Stimulated activated CD4-positive, alpha-beta T cell treated with anti-CD3 and anti-CD28 coated beads, Interleukin-4, amount 100 ng/mL, for 48 hours (primary cell): ENCODE data around the gene LAD1.
A peak's percentile ranks its signal among the peaks of the same experiment; 100 is the strongest.

Experiments
- DNase-seq, 2 donors: peaks; one replicate each; pipeline ENCODE4 v3.0.0-alpha.2; 2020; ENCODE audit warnings: low read depth in 2 of 2

The LAD1 gene

DNA sequence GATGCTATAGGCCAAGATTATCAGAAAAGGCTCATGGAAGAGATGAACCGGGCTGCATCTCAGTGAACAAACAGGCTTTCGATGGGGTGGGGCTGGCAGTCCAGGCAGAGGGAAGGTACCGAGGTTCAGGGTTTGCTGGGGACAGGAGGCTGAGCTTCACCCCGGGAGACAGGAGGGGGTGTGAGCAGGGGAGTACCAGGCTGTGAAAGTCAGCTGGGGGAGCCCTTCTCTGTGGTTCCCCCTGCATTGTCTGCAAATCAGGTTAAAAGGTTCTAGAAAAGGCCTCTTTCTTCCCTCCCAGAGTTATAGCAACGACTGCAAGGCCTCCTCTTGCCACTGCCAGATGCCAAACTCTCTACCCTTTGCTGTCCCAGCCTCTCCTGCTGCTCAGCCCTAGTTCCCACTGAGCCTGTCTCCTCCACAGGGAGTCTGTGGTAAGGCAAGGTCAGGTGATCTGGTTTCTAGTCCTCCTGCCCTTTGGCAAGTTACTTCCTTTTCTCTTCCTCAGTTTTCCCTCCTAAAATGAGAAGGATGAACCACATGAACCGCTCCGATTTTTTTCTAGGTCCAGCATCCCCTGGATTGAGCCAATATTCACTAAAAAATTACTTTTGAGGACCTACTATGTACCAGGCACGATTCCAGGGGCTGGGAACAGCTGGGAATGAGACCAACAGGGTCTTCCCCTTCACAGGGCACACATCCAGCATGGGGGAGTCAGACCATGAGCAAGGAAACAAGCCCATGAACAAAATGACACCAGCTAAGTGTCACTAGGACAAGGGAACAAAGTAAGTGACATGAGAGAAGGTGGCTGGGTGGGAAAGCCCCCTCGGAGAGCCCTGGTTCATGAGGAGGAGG lies 7.2 kb downstream of the LAD1 start:
- no peak for DNase-seq

DNA sequence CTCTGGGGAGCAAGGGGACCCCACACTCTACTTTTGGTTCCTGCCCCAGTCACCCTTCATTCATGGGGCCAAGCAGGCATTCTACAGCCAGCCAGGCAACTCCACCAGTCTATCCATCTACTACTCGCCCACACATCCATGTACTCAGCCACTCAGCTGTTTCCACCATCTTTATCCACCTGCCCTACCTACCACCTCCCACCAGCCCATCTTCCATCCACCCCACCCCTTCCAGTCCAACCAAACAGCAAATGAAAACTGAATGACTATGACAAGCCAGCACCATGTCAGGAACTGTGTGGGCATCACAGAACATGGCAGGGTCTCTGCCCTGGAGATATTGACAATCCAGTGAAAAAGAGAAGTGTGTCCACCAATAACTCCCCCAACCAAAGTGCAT lies 7.9 kb downstream of the LAD1 start:
- DNase-seq: no peak

DNA sequence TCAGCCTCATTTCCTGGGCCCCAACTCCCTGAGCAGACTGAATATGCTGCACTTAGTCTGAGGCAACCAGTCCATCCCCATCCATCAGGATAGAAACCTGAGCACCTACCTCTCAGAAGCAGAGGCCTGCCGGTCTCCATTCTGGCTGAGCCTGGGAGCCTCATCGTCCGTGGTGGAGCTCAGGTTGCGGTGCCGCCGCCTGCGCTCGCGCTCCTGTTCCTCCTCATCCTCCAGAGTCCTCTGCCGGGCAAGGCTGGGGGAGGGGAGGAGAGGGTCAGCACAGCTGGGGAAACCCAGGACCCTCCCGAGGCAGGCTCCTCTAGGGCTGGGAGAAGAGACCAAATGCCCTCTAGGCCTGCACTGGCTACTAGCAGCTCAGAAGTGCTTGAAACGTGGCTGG lies 10.1 kb downstream of the LAD1 start:
- DNase-seq: no peak

DNA sequence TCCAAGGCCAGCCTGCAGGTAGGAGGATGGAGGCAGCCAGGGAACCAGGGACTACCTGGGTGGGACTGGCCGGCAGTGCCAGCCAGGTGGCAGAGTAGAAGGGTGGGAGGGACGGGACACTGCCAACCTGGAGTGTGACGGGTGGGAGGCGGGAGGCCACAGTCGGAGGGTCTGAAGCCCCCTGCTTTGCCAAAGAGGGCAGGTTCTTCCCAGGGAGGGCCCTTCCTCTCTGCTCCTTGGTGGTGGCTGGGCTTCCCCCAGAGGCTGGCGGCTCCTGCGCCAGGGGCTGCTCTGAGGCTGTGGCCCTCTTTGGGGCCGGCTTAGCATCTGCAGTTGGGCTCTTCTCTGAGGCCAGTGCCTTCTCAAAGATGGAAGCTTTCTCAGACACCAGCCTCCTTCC lies 12.9 kb downstream of the LAD1 start:
- no peak for DNase-seq

DNA sequence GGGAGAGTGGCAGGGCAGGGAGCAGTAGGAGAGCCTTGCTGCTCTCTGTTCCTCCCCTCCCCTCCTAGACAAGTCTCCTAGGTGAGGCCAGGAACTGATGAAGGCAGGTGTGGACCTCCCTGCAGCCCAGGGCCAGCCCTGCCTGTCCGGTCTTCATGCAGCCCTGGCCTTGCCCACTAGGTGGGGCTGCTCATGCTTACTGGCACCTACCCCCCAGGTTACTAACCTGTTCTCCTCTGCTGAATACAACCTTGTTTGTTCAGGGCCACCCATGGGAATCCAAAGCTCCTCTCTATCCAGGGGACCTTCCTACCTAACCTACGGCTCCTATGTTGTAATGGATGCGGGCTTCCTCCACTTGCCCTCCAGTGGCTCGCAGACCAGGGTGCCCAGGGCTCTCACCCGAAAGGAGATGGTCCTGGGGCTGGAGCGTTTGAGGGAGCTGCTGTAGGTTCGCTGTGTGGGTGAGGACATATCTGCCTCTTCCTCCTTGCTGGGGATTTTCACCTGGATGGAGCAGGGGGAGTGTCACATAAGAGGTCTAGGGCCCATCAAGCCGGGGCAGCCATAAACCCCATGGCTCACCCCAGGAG lies 13.7 kb downstream of the LAD1 start:
- peak; percentile 30 to 40 for DNase-seq

DNA sequence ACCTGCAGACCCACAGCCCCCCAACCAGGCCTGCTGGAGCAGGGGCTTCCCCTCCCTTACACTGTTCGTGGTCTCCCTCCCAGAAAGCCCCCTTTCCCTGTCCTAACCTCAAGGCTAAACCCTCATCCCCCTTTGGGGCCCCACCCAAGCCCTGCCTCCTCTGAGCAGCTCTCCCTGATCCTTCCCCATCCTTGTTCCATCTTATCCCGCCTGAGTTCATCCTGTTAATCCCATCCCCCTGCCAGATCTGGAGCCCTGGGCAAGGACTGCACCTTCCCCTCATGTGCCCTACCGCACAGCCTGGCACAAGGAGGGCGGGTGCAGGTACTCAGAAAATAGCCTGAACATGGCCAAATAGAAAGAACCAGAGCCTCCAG lies 14.7 kb downstream of the LAD1 start:
- DNase-seq: no peak

DNA sequence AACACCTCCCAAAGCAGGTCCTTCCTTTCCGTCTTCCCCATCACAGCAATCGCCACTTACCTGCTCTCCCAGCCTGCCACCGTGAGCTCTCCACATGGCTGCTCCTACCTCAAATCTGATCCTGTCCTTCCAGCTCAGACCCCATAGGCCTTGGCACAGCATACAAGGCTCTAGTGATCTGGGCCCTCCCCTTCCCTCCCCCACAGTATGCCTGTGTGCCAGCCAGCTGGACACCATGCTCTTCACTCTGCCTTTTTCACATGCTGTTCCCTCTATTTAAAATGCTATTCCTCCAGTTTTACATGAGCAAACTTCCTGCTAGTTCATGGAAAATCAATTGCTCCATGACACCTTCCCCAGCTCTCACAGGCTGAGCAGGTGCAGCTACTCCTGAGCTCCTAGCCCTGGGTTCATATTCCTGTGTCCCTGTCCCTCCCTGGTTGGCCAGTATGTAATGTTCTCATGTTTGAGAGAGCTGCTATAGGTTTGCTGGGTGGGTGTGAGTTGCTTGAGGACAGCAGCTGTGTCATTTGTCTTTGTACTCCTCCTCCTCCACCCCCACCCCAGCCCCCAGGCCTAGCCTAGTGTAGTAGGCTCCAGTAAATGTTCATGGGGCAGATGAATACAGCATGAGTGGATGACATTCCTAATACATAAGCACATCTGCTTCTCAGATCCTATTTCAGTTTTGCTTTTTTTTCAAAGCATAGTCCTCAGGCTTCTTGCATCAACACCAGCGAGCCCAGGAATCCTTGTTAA lies 15.3 kb downstream of the LAD1 start:
- DNase-seq: no peak

DNA sequence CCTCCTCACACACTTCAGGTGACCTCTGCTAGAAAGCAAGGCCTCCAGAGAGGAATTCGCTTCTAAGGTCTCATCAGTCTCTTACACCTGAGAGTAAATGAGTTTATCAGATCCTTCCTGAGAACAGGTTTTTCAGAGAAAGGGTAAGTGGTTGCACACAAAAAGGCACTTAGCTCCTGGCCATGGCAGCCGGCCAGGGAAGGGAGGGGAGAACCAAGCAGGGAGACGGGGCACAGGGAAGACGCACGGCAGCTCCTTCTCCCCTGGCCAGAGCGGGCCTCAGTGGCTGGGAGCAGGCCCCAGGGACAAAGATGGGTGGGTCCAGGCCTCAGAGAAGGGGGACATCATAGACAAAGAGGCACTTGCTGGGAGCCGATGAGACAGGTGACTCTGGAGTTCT lies 18.0 kb downstream of the LAD1 start:
- DNase-seq: no peak

DNA sequence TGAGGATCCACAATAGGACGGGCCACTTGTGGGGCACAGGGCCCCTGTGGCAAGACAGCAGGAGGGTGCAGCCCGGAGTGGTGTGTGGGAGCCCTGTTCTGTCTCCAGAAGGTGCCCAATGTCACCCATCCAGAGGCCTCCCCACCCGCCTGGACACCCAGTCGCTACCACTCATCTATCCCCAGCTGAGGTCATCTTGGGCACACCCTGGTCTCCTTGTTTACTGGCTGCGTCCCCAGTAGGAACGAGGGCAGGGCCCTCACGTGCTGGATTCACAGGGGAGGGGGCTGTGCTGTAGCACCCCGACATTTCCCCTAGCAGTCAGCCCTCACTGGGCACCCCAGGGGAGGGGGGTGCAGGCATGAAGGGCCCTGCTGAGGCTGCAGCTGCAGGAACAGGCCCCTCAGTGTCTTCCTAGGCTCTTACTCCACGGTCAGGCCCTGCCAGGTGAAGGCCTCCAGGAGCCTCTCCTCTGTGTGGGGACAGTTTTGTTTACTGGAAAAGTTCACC lies 19.3 kb downstream of the LAD1 start:
- no peak for DNase-seq

DNA sequence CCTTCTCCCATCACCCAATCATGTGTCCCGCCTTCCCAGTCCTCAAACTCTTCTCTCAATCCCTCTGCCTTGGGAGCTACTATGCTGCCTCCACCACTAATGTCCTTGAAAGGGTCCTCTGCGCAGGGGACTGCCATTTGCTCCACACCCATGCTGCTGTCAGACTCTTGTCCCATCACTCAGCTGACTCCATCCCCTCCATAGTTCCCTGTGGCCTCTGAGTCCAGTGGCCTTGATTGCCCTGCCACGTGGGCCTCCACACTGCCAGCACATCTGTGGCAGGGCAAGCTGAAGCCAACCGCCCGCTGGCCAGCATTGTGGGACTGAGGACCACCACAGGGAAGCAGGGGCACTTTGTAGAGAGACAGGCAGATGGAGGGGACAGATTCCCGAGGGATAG lies 20.3 kb downstream of the LAD1 start:
- DNase-seq: no peak

DNA sequence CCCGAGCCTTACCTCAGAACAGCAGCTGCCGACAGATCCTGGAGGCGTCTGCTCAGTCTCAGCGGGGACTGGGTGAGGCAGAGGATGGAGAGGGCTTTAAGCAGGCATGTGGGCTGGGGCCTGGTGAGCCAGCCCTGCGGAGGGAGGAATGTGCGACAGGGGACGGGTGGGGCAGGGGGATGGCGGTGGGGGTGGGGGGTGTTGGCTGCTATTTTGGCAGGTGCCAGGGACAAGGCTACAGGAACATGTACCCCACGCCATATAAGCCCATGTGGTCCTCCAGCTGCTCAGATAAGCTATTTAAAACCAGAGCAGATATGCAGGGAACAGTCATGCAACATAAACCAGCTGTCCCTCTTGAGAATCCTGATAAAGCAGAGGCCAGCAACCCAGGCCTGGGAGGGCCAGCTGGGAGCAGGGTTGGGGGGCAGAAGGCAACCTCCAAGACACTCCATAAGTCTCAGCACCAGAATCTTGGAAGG lies 21.5 kb downstream of the LAD1 start, which contains the start of gene TNNT2:
TNNT2 (minus strand) TSS at position 70 of the 482 bp plus-strand sequence. CDS start 4,426 bp downstream, outside the sequence.
- DNase-seq: no peak

DNA sequence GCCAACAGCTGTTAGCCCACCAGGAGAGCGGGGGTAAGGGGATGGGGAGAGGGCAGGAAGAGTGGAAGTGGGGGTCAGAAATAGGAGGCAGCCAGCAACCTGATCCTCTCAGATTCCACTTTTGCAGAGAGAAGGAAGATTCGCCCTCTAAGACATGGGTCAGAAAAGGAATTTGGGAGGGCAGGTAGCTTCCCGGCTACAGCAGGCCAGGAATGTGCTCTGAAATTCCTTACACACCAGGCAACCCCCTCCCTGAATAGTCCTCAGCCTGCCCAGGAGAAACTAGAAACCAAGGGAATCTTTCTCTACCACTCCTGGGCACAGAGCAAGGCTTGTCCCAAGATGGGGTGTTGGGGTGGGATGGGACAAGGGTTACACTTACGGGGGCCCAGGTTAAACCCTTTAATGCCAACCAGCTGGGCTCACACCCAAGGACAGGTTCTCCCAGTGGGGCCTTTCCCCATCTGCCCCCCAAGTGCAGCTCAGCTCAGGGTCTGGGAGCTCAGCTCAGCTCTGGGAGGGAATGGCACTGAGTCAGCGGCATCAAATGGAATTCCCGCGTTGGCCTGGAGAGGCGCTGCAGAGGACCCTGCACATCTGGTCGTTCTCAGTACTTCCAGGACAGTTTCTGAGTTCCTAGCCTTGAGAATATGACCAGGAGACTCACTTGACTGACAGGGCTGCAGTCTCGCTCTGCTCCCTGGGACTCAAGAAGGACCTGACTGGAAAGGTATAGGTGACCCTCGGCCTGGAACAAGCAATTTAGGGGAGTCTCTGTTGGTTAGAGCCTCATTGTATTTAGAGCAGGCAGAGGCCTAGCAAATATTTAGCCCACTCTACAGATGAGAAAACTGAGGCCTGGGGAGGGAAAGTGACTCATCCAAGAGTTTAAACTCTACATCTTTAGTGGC lies 22.4 kb downstream of the LAD1 start:
- peak in 1 of 2 donors; percentile 4 for DNase-seq

DNA sequence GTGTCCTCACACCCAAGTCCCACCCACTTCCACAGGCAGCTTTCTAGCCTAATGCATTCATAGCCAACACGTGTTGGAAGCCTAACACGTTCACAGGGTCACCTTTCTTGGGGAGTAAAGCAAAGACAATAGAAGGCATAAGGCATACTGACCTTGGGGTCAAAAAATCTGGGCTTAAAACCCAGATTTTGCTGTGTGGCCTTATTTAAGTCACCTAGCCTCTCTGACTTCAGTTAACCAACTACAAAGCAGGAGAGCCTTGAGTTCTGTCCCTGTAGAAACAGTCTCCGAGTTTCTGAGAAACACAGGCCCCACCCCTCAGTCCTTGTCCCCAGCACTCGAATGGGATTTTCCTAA lies 23.0 kb downstream of the LAD1 start:
- no peak for DNase-seq

DNA sequence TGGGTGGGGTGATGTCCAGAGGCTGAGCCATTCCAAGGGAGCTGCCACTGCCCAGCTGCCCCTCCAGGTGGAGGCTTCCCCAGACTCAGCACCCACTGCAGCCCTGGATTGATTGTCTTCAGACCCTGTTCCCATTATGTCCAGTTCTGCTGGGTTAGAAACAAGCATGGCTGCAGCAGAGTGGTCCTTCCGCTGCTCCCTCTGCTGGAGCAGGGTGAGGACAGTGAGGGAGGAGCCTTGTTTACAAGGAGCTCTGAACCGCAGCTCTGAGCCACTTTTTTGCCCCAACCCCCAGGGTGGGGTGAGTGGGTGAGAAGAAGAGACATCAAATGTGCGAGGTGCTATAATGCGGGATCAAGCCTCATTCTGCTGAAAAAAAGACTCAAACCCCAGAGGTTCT lies 24.0 kb downstream of the LAD1 start:
- no peak for DNase-seq

DNA sequence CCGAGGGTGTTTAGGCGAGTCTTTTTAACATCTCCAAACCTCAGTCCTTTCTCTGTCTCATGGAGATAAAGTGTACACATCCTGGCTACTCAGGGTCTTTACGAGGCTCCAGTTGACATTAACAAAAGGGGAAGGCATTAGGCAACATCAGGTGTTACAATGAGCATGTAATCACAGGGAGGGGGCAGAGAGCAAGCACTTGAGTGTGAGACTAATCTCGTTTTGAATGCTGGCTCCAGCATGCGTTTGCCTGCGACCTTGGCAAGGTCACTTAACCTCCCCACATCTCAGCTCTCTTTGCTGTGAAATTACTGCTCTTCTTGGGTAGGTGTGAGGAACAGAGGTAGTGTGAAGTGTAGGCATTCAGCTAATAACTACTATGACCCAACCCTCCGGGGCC lies 24.8 kb downstream of the LAD1 start:
- no peak for DNase-seq

DNA sequence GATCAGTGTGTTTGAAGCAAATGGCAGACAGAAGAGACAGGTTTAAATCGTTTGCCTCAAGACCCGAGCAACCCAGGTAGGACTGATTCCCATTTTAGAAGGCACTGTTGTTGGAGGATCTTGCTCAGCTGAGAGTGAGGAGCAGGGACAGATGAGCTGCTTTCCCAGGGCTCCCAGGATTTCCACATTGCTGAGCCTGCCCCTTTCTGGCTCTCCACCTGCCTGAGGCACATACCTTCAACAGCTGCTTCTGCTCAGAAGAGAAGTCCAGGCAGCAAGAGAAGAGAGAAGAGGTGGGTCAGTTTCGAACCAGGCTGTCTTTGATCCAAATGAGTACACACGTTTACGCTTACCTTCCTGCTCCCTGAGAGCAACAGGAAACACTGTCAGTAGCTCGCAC lies 27.3 kb downstream of the LAD1 start:
- no peak for DNase-seq

DNA sequence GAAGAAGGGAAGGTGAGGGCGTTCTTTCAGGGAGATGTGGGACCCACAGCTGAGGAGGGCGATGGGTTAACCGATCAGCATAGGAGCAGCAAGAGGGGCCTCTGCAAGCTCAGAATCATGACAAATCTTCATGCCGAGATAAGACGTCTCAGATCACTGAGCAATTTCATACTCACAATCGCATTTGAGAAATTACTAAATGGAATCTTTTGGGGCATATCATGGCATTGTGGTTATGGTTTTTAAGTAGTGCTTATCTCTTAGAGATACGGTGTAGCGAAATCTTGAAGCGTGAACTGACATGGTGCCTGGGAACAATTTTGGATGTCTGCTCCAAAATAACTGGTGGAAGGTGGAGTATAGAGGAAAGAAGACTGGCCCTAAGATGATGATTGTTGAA lies 27.8 kb downstream of the LAD1 start:
- DNase-seq: no peak

DNA sequence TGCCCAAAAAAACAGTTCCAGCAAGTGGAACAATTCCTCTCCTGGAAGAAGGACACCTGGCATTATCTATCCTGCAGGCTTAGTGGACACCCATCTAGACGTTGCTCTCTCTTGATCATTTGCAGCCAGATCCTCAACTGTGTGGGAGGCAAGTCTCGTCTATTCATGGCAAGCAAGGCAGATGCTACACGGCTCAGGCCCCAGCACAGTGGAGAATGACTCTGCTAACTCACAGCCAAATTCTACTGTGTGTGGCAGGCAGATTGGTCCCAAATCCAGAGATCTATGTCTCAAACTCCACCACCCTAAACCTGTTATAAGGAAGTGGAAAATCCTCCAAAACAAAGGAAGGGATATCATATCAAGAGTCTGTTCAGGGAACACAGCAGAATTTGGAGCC lies 28.6 kb downstream of the LAD1 start:
- no peak for DNase-seq

DNA sequence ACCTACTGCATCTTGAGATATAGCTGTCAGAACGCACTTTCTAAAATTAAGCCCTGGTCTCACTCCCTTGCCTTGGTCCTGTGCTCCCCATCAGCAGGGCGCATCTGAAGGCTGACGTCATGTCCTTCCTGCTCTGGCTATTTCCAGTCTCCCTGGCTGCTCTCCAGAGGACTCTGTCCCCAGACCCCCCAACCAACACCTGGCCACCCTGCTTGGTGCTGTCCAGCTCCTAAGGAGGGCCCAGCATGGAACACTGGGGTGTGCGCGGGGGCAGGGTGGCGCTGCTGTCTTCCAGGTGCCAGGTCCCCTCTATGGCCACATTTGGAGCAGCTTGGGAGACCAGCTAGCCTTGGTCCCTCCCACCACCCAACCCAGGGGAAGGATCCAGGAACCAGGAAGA lies 29.9 kb downstream of the LAD1 start:
- no peak for DNase-seq

DNA sequence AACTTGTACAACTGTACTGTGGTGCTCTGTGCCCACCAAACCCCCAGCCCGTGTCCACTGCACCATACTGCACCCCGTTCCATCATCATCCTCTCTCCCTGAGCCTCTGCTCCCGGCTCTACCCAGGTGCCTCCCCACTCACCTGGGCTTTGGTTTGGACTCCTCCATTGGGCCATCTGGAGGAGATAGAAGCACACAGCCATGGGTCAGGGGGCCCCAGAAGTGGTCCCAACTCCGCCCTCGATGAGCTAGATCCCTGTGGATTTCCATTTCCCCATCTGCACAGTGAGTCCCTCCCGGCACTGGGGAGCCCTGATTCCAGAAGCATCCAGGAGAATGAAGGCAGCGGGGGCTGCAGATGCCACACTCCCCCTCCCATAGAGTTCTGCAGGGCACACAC lies 32.4 kb downstream of the LAD1 start:
- no peak for DNase-seq

DNA sequence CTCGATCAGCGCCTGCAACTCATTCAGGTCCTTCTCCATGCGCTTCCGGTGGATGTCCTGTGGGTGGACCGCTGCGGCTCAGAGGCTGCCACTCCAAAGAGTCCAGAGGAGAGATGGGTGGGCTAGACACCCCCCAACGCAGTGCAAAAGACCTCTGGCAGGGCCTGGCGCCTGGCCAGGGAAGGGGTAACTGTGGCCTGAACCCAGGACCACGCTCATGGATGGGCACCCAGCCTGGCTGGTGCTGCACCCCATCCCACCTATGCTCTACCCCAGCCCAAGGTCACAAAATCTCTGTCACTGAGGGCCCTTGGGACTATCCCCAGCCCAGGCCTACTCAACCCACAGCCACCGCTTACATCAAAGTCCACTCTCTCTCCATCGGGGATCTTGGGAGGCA lies 33.9 kb downstream of the LAD1 start:
- no peak for DNase-seq

DNA sequence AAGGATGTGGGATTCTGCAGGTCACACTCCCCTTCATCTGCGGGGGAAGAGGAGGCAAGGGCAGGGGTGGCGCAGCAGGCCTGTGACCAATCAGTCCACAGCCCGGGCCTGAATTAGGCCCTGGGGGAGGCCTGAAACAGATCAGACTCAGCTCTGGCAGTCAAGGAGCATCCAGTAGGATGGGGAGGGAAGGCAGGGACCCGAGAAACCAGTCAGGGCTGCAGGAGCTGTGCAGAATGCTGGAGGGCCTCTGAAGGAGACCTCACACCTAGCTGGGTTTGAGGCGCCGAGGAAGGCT lies 34.4 kb downstream of the LAD1 start:
- DNase-seq: no peak
